ENCODE measurements around the gene NBAS.

- TF ChIP-seq CTCF (tag by site-specific recombination; IDR thresholded peaks at IDR 0.05): no peak
- TF ChIP-seq SETDB1 (IDR thresholded peaks at IDR 0.05; ENCODE audit: insufficient read length, low read length): no peak
- TF ChIP-seq YY1 (tag by site-specific recombination; IDR thresholded peaks at IDR 0.05): no peak
- TF ChIP-seq ZNF335 (tag by site-specific recombination; conservative IDR thresholded peaks at IDR 0.05): no peak
- TF ChIP-seq ZNF610 (tag by site-specific recombination; IDR thresholded peaks at IDR 0.05; ENCODE audit: borderline replicate concordance): no peak
- TF ChIP-seq ZBTB20 (tag by site-specific recombination; IDR thresholded peaks at IDR 0.05): no peak
- no peak for TF ChIP-seq GLIS1 (tag by site-specific recombination; IDR thresholded peaks at IDR 0.05)
- no peak for TF ChIP-seq REST (tag by site-specific recombination; IDR thresholded peaks at IDR 0.05)
- TF ChIP-seq ZNF488 (tag by site-specific recombination; IDR thresholded peaks at IDR 0.05): no peak
- no peak for TF ChIP-seq ZNF792 (tag by site-specific recombination; IDR thresholded peaks at IDR 0.05)
These were observed 9.0 kb upstream of the NBAS start for GRCh38 chr2:15570104-15570503.
